CD14-positive monocyte (primary cell): ENCODE measurements around the gene RMC1. TPM values are rescaled to one million over a fixed set of nuclear protein-coding genes. Genes with fewer than 3 reads are reported as not detected.
A peak's percentile ranks its signal among the peaks of the same experiment; 100 is the strongest.

Experiments
- DNase-seq, 3 donors: peaks; one replicate each; pipeline ENCODE4 v3.0.0-alpha.2; 2011 to 2022
- H2AFZ ChIP-seq: 2 replicates; pipeline ENCODE4 v1.6.0; 2012; ENCODE audit warnings: mild to moderate bottlenecking, low read depth, low read length, inconsistent platforms; ENCODE audit not compliant: insufficient read depth, poor library complexity, severe bottlenecking
- H3K27ac ChIP-seq, 2 donors: 1 replicate in 1 of 2; 2 replicates in 1 of 2; pipeline ENCODE4 v1.5.1; 2012 to 2013; ENCODE audit warnings: low read length in 2 of 2, control low read depth in 1 of 2, inconsistent platforms in 1 of 2, low read depth in 1 of 2, mild to moderate bottlenecking in 1 of 2
- H3K27me3 ChIP-seq, 2 donors: one replicate each; pipeline versions ENCODE4 v1.6.0 to v1.6.1; 2011 to 2013; ENCODE audit warnings: low read length in 2 of 2; ENCODE audit not compliant: control insufficient read depth in 2 of 2, insufficient read depth in 2 of 2
- H3K36me3 ChIP-seq, 2 donors: replicated peaks in 1 of 2; 1 replicate in 1 of 2; 2 replicates in 1 of 2; pipeline versions ENCODE4 v1.5.1 to v1.6.1; 2012 to 2013; ENCODE audit warnings: low read length in 2 of 2, control low read depth in 1 of 2, inconsistent platforms in 1 of 2, mild to moderate bottlenecking in 1 of 2; ENCODE audit not compliant: insufficient read depth in 2 of 2, control insufficient read depth in 1 of 2
- H3K4me1 ChIP-seq, 2 donors: 1 replicate in 1 of 2; 2 replicates in 1 of 2; pipeline versions ENCODE4 v1.5.1 to v1.6.1; 2012 to 2013; ENCODE audit warnings: low read length in 2 of 2, control low read depth in 1 of 2, inconsistent platforms in 1 of 2, mild to moderate bottlenecking in 1 of 2, moderate library complexity in 1 of 2; ENCODE audit not compliant: insufficient read depth in 2 of 2, control insufficient read depth in 1 of 2
- H3K4me2 ChIP-seq: replicated peaks from 2 replicates; pipeline ENCODE3; 2012; ENCODE audit warnings: low read length, moderate library complexity, mild to moderate bottlenecking; ENCODE audit not compliant: poor library complexity, severe bottlenecking; ENCODE audit errors: extremely low read depth
- H3K4me3 ChIP-seq, 3 experiments: fragments of 200-600 bp in 1 of 3; sonication (generic) in 1 of 3; replicated peaks in 1 of 3; 1 replicate in 2 of 3; 2 replicates in 1 of 3; pipeline ENCODE4 v1.5.1; 2011 to 2013; ENCODE audit warnings: low read length in 3 of 3, mild to moderate bottlenecking in 3 of 3, control low read depth in 2 of 3, low read depth in 2 of 3, inconsistent platforms in 1 of 3, moderate library complexity in 1 of 3
- H3K79me2 ChIP-seq: 2 replicates; pipeline ENCODE4 v1.6.0; 2012; ENCODE audit warnings: mild to moderate bottlenecking, control low read depth, inconsistent platforms, low read length, moderate library complexity; ENCODE audit not compliant: insufficient read depth
- H3K9ac ChIP-seq: 2 replicates; pipeline ENCODE4 v1.6.0; 2017; ENCODE audit warnings: low read length, mild to moderate bottlenecking; ENCODE audit not compliant: insufficient read depth, poor library complexity, severe bottlenecking
- H3K9me3 ChIP-seq, 2 donors: replicated peaks in 1 of 2; 1 replicate in 1 of 2; 2 replicates in 1 of 2; pipeline versions ENCODE4 v1.5.1 to v1.6.1; 2012 to 2013; ENCODE audit warnings: low read length in 2 of 2, control low read depth in 1 of 2; ENCODE audit not compliant: control insufficient read depth in 1 of 2, insufficient read depth in 1 of 2
- H4K20me1 ChIP-seq: 2 replicates; pipeline ENCODE4 v1.6.0; 2012; ENCODE audit warnings: mild to moderate bottlenecking, low read length, control low read depth, moderate library complexity; ENCODE audit not compliant: insufficient read depth
- H3K27ac Mint-ChIP-seq, 7 donors: one replicate each; pipeline ENCODE4 v1.8.0; 2020; ENCODE audit warnings: mild to moderate bottlenecking in 7 of 7, mixed read lengths in 7 of 7, moderate library complexity in 6 of 7, inconsistent platforms in 2 of 7
- H3K27me3 Mint-ChIP-seq, 3 donors: one replicate each; pipeline ENCODE4 v1.8.0; 2021 to 2022; ENCODE audit warnings: low read depth in 3 of 3, mild to moderate bottlenecking in 3 of 3, mixed read lengths in 3 of 3, moderate library complexity in 3 of 3, inconsistent platforms in 1 of 3
- H3K36me3 Mint-ChIP-seq, 2 donors: one replicate each; pipeline ENCODE4 v1.8.0; 2020; ENCODE audit warnings: mixed read lengths in 2 of 2, inconsistent platforms in 1 of 2, mild to moderate bottlenecking in 1 of 2
- H3K4me1 Mint-ChIP-seq: one replicate; pipeline ENCODE4 v1.8.0; 2020; ENCODE audit warnings: mild to moderate bottlenecking, mixed read lengths
- H3K4me3 Mint-ChIP-seq, 2 donors: one replicate each; pipeline ENCODE4 v1.8.0; 2020; ENCODE audit warnings: mild to moderate bottlenecking in 2 of 2, mixed read lengths in 2 of 2, moderate library complexity in 1 of 2
- H3K9me3 Mint-ChIP-seq, 7 donors: one replicate each; pipeline ENCODE4 v1.8.0; 2020 to 2022; ENCODE audit warnings: mixed read lengths in 7 of 7, mild to moderate bottlenecking in 6 of 7, moderate library complexity in 6 of 7, inconsistent platforms in 2 of 7
- WGBS: methylation state at CpG from one replicate; pipeline ENCODE4 v1.1.5; 2013; ENCODE audit warnings: missing lambda C conversion rate; ENCODE audit not compliant: insufficient coverage; 5-methylcytosine and 5-hydroxymethylcytosine counted together
- intact Hi-C, 2 donors: fragments of 100-400 bp; cut with micrococcal nuclease; formaldehyde crosslinking; loops; one replicate each; pipeline versions ENCODE4 v1.15.0 to v1.15.1; 2023
- polyA plus RNA-seq, 3 donors: library from polyadenylated mRNA; depleted of rRNA in 1 of 3; unstranded in 2 of 3; stranded (reverse) in 1 of 3; fragments of 300-500 nt in 2 of 3; fragments of >200 nt in 1 of 3; fragmentation: Illumina TruSeq in 2 of 3; gene quantifications; 1 replicate in 2 of 3; 2 replicates in 1 of 3; pipeline ENCODE4 v1.2.3, GENCODE V29; 2012 to 2021
- TF ChIP-seq, protein P1 (sequence below): fragments of 200-600 bp; IDR thresholded peaks from one replicate; pipeline ENCODE4 v1.8.0; 2022; ENCODE audit warnings: antibody characterized with exemption, mild to moderate bottlenecking

RMC1 gene
- polyA plus RNA-seq, 3 donors = 21.9 to 70.8 (median 30.1) TPM

DNA sequence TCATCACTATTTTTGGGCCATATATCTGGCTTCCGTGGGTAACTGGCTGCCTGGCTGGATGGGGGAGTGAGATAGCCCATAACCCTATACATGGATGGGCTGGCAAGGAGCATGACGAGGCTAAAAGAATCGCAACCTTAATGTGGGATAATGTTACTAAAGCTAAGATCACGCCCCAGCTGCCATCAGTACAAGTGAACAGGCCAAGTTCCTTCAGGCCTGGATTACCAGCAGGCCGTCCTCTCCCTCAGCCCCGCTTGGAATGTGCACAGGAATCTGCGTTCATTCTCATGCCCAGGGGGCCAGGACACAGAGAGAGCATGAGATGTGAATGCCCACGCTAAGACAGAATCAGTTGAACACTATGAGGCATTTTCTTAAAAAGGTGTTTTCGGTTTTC lies 34.7 kb downstream of the RMC1 start:
- Histone ChIP-seq H3K27ac (no peak overlapping the region), H3K9me3 (no peaks in the 10 kb centered on the region), H3K9ac (no peak overlapping the region), H2AFZ (no peak overlapping the region), H3K36me3 (peaks cover 61 to 75% of the 10 kb centered on the region in 2 donors), H4K20me1 (peaks cover 31% of the 10 kb centered on the region), H3K4me2 (no peak overlapping the region), H3K4me1 (peaks cover 47 to 53% of the 10 kb centered on the region in 2 donors), H3K79me2 (peaks cover 3% of the 10 kb centered on the region), H3K27me3 (no peaks in the 10 kb centered on the region), H3K4me3 (no peak overlapping the region)
- H3K27ac Mint-ChIP-seq = no peak overlapping the region
- H3K36me3 Mint-ChIP-seq = peaks cover 86 to 91% of the 10 kb centered on the region in 2 donors
- no peak for DNase-seq
- no peak overlapping the region for H3K4me3 Mint-ChIP-seq
- intact Hi-C loops = loop anchor here in 1 of 2 donors (5.0 kb wide), 1 partner anchor 34 kb away; no protein-coding TSS in a partner anchor
- peaks cover 0 to 2% (median 0%) of the 10 kb centered on the region in 7 donors for H3K9me3 Mint-ChIP-seq
- WGBS = 96% methylated on average over 4 of the region's 9 CpGs
- peaks cover 48% of the 10 kb centered on the region for H3K4me1 Mint-ChIP-seq
- TF ChIP-seq, protein P1, sequence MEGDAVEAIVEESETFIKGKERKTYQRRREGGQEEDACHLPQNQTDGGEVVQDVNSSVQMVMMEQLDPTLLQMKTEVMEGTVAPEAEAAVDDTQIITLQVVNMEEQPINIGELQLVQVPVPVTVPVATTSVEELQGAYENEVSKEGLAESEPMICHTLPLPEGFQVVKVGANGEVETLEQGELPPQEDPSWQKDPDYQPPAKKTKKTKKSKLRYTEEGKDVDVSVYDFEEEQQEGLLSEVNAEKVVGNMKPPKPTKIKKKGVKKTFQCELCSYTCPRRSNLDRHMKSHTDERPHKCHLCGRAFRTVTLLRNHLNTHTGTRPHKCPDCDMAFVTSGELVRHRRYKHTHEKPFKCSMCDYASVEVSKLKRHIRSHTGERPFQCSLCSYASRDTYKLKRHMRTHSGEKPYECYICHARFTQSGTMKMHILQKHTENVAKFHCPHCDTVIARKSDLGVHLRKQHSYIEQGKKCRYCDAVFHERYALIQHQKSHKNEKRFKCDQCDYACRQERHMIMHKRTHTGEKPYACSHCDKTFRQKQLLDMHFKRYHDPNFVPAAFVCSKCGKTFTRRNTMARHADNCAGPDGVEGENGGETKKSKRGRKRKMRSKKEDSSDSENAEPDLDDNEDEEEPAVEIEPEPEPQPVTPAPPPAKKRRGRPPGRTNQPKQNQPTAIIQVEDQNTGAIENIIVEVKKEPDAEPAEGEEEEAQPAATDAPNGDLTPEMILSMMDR = no peak
- peaks cover 0 to 8% (median 1%) of the 10 kb centered on the region in 3 donors for H3K27me3 Mint-ChIP-seq

DNA sequence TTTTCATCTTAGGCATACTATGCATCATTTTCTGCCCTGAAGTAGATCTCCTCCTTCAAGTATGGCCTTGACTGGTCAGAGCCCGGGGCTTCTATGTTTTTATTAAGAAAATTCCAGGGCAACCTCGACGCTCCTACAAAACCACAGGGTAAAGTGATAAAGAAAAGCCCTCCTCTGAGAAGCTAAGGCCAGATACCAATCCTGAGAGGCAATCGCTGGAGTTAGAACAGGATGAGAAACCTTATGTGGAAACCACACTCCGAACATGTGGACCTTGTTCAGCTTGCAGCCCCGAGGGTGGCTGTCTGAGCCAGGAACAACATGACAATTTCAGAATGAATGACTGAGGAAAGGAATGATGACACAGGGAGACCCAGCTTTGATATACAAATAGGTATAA lies 35.6 kb downstream of the RMC1 start:
- intact Hi-C loops = loop anchor here in 1 of 2 donors (5.0 kb wide), 1 partner anchor 33 kb away; no protein-coding TSS in a partner anchor
- peaks cover 31% of the 10 kb centered on the region for H4K20me1 ChIP-seq
- peak overlapping the region in 1 of 2 donors; percentile 60 for H3K4me3 Mint-ChIP-seq

More for the DNA sequence above, 35.6 kb downstream of the RMC1 start:
- Histone ChIP-seq H3K79me2 (peaks cover 3% of the 10 kb centered on the region), H3K36me3 (peaks cover 58 to 74% of the 10 kb centered on the region in 2 donors), H3K4me3 (peak overlapping the region in 1 of 3 experiments; percentile 37), H3K9me3 (no peaks in the 10 kb centered on the region), H2AFZ (no peak overlapping the region), H3K9ac (no peak overlapping the region), H3K4me1 (peaks cover 49 to 56% of the 10 kb centered on the region in 2 donors), H3K27ac (peak overlapping the region in 1 of 2 donors; percentile 79), H3K4me2 (peak overlapping the region; percentile 27), H3K27me3 (no peaks in the 10 kb centered on the region)
- TF ChIP-seq, protein P1 = no peak
- Mint-ChIP-seq H3K27me3 (peaks cover 0 to 8% (median 1%) of the 10 kb centered on the region in 3 donors), H3K9me3 (peaks cover 0 to 2% (median 0%) of the 10 kb centered on the region in 7 donors), H3K36me3 (peaks cover 84 to 92% of the 10 kb centered on the region in 2 donors), H3K4me1 (peaks cover 51% of the 10 kb centered on the region), H3K27ac (peak overlapping the region in 4 of 7 donors; percentile 3 to 90 (median 58))
- WGBS = 6% methylated on average over 3 of the region's 6 CpGs
- DNase-seq = no peak
